IPS-15b (cell line): Measurements from ENCODE around the gene ABCF2.

Source experiments
- H3K27me3 ChIP-seq: one replicate; pipeline ENCODE4 v1.6.1; 2013; ENCODE audit warnings: low read length; ENCODE audit not compliant: control insufficient read depth, insufficient read depth
- H3K36me3 ChIP-seq: one replicate; pipeline ENCODE4 v1.6.1; 2013; ENCODE audit warnings: low read length; ENCODE audit not compliant: control insufficient read depth, insufficient read depth
- H3K4me1 ChIP-seq: one replicate; pipeline ENCODE4 v1.6.1; 2013; ENCODE audit warnings: mild to moderate bottlenecking, low read length; ENCODE audit not compliant: control insufficient read depth, insufficient read depth
- H3K4me3 ChIP-seq: one replicate; pipeline ENCODE4 v1.5.1; 2013; ENCODE audit warnings: low read depth, low read length
- H3K9ac ChIP-seq: one replicate; pipeline ENCODE4 v1.6.1; 2013; ENCODE audit warnings: low read depth, mild to moderate bottlenecking, low read length
- H3K9me3 ChIP-seq: one replicate; pipeline ENCODE4 v1.6.1; 2013; ENCODE audit warnings: mild to moderate bottlenecking, low read length; ENCODE audit not compliant: control insufficient read depth, insufficient read depth

The ABCF2 gene

GRCh38 chr7:151226875-151227782 lies at the start of gene ABCF2:
Gene ABCF2 (minus strand): TSS chr7:151227205. CDS start chr7:151226458, 747 bp downstream.
- no peaks in the 10 kb centered on the region for H3K27me3 ChIP-seq
- peak within 1 kb of the TSS; percentile 84 for H3K4me3 ChIP-seq
- H3K9ac ChIP-seq = peak within 1 kb of the TSS; percentile 79
- peaks cover 20% of the 10 kb centered on the region for H3K36me3 ChIP-seq
- peaks cover 6% of the 10 kb centered on the region for H3K4me1 ChIP-seq
- no peaks in the 10 kb centered on the region for H3K9me3 ChIP-seq

- Histone ChIP-seq H3K36me3 (no peaks in the 10 kb centered on the region), H3K4me3 (peak overlapping the region; percentile 6), H3K9ac (no peak overlapping the region), H3K9me3 (no peaks in the 10 kb centered on the region), H3K27me3 (peaks cover 35% of the 10 kb centered on the region), H3K4me1 (no peaks in the 10 kb centered on the region)
These were observed 49.0 kb upstream of the ABCF2 start for GRCh38 chr7:151275813-151276577.

DNA sequence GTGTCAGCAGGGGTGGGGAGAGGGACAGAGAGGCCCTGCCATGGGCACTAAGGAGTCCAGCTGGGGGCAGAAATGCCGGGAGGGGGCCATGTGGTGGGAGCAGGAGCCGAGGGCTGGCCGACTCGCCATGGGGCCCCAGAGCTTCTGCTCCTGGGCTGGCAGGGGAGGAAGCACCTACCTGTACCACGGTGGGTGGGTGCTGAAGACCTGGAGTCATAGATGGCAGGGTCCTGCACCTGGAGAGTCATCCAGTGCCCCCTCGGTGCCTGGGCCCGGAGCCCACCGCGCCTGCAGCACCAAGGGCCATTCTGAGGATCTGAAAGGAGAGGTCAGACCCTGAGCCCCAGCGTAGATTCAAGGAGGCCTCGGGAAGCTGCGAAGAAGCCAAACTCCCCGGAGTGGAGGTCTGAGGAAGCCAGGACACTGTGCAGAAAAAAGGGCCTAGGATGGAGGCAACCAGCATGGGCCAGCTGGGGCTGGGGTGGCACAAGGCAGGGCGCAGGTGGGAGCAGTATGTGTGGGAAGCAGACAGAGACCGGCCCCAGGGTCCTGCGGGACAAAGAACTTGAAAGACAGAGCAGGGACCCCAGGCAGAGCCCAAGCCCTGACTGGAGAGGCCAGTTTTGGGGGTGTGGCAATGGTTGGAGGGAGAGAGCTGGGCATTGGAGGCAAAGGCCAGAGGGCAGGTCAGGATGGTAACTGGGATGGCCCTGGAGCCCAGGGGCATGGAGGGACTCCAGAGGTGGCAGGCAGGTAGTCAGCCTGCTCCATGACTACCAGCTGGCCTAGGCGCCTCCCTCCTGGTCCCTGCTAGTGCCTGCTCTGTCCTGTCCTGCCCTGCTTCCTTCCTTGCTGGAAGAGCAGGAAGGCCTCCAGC lies 48.2 kb upstream of the ABCF2 start:
- H3K9me3 ChIP-seq = no peaks in the 10 kb centered on the region
- H3K4me3 ChIP-seq = no peak overlapping the region
- H3K36me3 ChIP-seq = no peaks in the 10 kb centered on the region
- H3K9ac ChIP-seq = no peak overlapping the region
- no peaks in the 10 kb centered on the region for H3K4me1 ChIP-seq
- H3K27me3 ChIP-seq = peaks cover 33% of the 10 kb centered on the region

GRCh38 chr7:151274396-151274795 lies 47.4 kb upstream of the ABCF2 start:
- peaks cover 36% of the 10 kb centered on the region for H3K27me3 ChIP-seq
- H3K4me3 ChIP-seq = no peak overlapping the region
- H3K9ac ChIP-seq = no peak overlapping the region
- H3K4me1 ChIP-seq = no peaks in the 10 kb centered on the region
- H3K9me3 ChIP-seq = no peaks in the 10 kb centered on the region
- H3K36me3 ChIP-seq = no peaks in the 10 kb centered on the region

DNA sequence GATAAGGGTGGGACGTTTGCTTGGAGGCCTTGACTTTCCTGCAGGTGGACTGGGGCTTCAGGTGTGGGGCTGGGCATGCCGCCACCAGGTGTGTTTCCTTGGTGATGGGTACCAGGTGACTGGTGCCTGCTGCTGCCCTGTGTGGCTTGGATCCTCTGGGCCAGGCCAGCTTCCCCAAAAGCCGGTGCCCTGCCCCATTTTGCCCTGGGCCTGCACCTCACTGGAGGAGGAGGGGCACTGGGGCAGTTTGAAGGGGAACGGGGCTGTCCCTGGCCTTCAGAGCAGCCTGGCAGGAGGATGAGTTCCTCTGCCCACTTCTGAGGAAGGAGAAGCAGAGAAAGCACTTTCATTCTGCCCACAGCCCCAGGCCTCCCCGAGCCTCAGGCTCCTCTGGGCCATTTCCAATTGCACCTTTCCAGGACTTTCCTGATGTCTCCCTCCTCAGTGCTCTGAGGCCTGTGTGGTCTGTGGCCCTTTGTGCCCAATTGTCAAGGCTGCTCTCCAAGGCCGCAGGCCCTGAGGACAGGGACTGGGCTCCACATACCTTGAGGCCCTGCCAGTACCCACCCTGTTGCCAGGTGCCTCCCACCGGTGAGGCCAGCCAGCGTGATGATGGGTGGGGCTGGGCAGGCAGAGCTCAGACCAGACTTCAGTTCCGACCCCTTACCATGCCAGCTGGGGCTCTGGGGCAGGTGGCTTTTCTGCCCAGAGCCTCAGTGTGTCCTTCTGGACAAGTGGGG lies 46.8 kb upstream of the ABCF2 start:
- no peaks in the 10 kb centered on the region for H3K36me3 ChIP-seq
- no peak overlapping the region for H3K9ac ChIP-seq
- peaks cover 33% of the 10 kb centered on the region for H3K27me3 ChIP-seq
- no peak overlapping the region for H3K4me3 ChIP-seq
- H3K9me3 ChIP-seq = no peaks in the 10 kb centered on the region
- H3K4me1 ChIP-seq = no peaks in the 10 kb centered on the region

- Histone ChIP-seq H3K4me1 (no peaks in the 10 kb centered on the region), H3K9me3 (no peaks in the 10 kb centered on the region), H3K36me3 (no peaks in the 10 kb centered on the region), H3K4me3 (no peak overlapping the region), H3K9ac (no peak overlapping the region), H3K27me3 (peaks cover 29% of the 10 kb centered on the region)
These were observed 45.9 kb upstream of the ABCF2 start for GRCh38 chr7:151272877-151273276.

DNA sequence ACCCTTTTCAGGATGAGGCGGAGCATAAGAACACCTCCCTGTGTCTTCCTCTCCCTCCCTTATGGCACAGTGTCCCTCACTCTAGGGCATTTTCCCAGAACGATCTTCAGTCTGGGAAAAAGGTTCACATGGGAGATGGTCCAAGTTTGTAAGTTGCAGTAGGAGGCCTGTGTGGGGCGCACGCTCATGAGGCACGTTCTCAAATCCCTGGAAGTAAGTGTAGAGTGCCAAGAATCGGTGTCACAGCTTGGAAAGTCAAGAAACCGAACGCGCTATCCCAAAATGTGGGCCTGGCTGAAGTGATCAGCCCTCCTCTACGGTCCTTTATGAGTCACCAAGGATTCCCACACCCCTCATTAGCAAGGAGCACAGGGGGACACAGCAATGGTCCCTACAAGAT lies 45.4 kb upstream of the ABCF2 start:
- no peak overlapping the region for H3K9ac ChIP-seq
- H3K27me3 ChIP-seq = peaks cover 24% of the 10 kb centered on the region
- H3K36me3 ChIP-seq = no peaks in the 10 kb centered on the region
- H3K9me3 ChIP-seq = no peaks in the 10 kb centered on the region
- no peaks in the 10 kb centered on the region for H3K4me1 ChIP-seq
- H3K4me3 ChIP-seq = no peak overlapping the region

DNA sequence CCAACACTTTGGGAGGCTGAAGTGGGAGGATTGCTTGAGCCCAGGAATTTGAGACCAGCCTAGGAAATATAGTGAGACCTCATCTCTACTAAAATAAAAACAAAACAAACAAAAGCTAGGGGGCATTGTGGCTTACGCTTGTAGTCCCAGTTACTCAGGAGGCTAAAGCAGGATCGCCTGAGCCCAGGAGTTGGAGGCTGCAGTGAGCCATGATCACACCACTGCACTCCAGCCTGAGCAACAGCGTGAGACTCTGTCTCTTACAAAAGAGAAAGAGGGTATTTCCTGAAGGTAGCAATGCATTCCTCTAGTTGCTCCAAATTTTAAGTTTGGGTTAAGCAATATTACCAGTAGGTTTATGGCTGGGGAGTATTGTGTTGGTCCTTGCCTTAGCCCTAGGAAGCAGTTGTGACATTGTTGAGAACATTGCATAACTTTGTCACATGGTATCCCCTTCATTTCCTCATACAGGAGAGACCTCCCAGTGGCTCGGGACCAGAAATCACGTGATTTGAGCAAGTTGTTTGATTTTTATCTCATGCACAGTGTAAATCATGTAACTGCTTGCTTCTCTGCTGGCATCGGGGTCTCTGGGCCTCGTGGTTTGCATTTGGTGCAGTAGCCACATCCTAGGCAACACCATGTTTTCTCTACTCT lies 44.8 kb upstream of the ABCF2 start:
- H3K36me3 ChIP-seq = no peaks in the 10 kb centered on the region
- H3K27me3 ChIP-seq = peaks cover 21% of the 10 kb centered on the region
- H3K9ac ChIP-seq = no peak overlapping the region
- no peak overlapping the region for H3K4me3 ChIP-seq
- H3K9me3 ChIP-seq = no peaks in the 10 kb centered on the region
- H3K4me1 ChIP-seq = no peaks in the 10 kb centered on the region

GRCh38 chr7:151269511-151269910 lies 42.5 kb upstream of the ABCF2 start:
- Histone ChIP-seq H3K36me3 (no peaks in the 10 kb centered on the region), H3K27me3 (peaks cover 5% of the 10 kb centered on the region), H3K4me1 (no peaks in the 10 kb centered on the region), H3K4me3 (no peak overlapping the region), H3K9me3 (no peaks in the 10 kb centered on the region), H3K9ac (no peak overlapping the region)

DNA sequence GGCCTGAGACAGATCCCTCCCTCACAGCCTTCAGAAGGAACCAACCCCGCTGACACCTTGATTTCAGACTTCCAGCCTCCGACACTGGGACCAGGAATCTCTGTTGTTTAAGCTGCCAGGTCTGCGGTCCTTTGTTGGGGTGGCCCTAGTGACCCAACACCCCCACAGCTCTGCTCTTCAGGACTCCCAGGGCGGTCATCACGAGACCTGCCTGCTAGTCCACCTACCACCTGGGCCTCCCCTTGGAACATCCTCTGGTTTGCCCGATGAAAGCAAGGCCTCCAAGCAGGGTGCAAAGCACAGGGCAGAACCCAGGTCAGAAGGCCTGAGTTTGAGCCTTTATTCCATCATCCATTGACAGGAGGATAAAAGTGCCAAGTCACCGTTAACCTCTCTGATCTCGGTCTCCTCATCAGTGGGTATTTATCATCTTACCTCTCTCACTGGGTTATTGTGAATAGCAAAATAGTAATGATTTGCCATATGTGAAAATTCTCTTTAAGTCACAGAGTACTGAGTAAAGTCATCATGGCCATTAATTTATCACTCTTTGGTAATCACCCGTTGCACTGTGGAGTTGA lies 38.4 kb upstream of the ABCF2 start:
- H3K36me3 ChIP-seq = no peaks in the 10 kb centered on the region
- no peaks in the 10 kb centered on the region for H3K9me3 ChIP-seq
- H3K9ac ChIP-seq = no peak overlapping the region
- H3K4me1 ChIP-seq = no peaks in the 10 kb centered on the region
- peaks cover 5% of the 10 kb centered on the region for H3K27me3 ChIP-seq
- no peak overlapping the region for H3K4me3 ChIP-seq
